ENCODE data around the gene MPL.

Gene MPL

GRCh38 chr1:43300378-43301094, 37.1 kb upstream of the MPL start, which contains the start of gene TIE1:
Gene TIE1, plus strand, starts transcription at chr1:43300982. Its CDS starts 90 bp downstream, at chr1:43301072.
- TF ChIP-seq POLR2A (IDR thresholded peaks at IDR 0.05; ENCODE audit: low read depth, low read length), result no peak
- no peak for TF ChIP-seq TAF1 (IDR thresholded peaks at IDR 0.05; ENCODE audit: borderline replicate concordance, low read depth, low read length)
- TF ChIP-seq POLR2AphosphoS5 (IDR thresholded peaks at IDR 0.05; ENCODE audit: low read depth, low read length), result no peak
- DNase-seq (ENCODE audit: insufficient read length), result no peak
- peak; percentile 14 for FAIRE-seq

- TF ChIP-seq POLR2AphosphoS5 (IDR thresholded peaks at IDR 0.05; ENCODE audit: low read depth, low read length) (no peak), POLR2A (IDR thresholded peaks at IDR 0.05; ENCODE audit: low read depth, low read length) (no peak), TAF1 (IDR thresholded peaks at IDR 0.05; ENCODE audit: borderline replicate concordance, low read depth, low read length) (no peak)
- FAIRE-seq, result no peak
- DNase-seq (ENCODE audit: insufficient read length), result no peak
Measured at GRCh38 chr1:43302201-43302600, 35.4 kb upstream of the MPL start.

DNA sequence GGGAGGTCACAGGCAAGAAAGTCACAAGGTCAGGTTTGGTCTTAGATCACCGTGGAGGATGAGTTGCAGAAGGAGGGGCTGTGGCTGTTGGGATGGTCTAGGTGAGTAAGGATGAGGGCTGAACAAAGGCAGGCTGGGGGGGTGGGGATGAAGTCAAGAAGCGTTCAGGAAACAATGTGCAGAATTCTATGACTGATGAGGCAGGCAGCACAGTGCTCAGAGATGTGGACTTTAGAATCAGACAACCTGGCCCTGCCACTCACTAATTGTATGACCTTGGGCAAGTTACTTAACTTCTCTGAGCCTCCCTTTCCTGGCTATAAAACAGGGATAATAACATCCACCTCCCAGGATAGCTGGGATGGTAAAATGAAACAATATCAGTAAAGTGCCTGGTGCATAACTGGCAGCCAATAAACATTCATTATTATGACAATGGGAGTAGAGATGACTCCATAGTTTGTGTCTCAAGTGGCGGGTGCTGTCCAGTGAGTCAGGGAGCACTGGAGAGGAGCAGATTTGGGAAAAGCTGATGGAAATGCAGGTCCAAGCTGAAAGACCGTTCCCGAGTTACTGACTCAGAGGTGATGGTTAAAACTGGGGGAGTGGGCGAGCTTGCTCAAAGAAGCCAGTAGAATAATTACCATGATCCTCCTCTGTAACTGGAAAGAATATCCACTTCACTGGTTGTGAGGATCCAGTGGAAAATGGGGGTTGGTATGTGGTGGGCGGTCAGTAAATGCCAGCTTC, 34.7 kb upstream of the MPL start:
- DNase-seq (ENCODE audit: insufficient read length) (no peak), FAIRE-seq (no peak)
- no peak for TF ChIP-seq POLR2A (IDR thresholded peaks at IDR 0.05; ENCODE audit: low read depth, low read length)
- TF ChIP-seq POLR2AphosphoS5 (IDR thresholded peaks at IDR 0.05; ENCODE audit: low read depth, low read length), result no peak
- no peak for TF ChIP-seq TAF1 (IDR thresholded peaks at IDR 0.05; ENCODE audit: borderline replicate concordance, low read depth, low read length)

DNA sequence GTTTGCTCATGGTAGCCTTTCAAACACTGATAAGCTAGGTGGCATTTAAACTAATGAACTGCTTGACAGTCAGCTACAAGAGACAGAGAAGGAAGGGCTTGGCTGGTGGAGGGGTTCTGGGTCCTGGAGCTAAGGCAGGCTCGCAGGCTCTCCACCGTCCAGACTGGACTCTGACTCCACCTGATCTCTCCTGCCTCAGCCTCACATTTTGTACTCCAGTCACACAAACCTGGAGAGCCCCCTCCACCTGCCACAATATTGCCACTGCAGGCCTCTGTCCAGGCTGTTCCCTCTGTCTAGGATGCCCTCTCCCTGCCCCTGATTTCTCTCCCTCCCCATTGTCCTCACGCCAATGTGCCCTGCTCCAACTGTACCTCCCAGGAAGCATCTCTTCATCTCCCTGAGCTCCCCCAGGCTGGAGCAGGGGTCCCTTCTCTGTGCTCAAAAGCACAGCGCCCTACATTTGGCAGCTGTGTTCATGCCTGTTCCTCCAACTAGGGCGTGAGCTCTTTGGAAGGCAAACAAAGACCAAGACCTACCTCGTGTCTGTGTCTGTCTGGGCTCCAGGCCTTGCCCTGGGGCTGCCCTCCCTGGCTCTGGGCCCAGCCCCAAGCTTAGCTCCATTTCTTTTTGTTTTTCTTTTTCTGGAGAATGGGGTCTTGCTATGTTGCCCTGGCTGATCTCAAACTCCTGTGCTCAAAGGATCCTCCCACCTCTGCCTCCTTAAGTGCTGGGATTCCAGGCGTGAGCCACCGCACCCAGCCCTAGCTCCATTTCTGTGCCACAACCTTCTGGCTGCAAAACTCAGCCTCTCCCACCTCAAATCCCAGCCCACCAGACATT, 33.9 kb upstream of the MPL start:
- DNase-seq (ENCODE audit: insufficient read length) (no peak), FAIRE-seq (no peak)

GRCh38 chr1:43304314-43304681, 33.3 kb upstream of the MPL start:
- TF ChIP-seq POLR2A (IDR thresholded peaks at IDR 0.05; ENCODE audit: low read depth, low read length), result no peak
- TF ChIP-seq POLR2AphosphoS5 (IDR thresholded peaks at IDR 0.05; ENCODE audit: low read depth, low read length), result no peak
- TF ChIP-seq TAF1 (IDR thresholded peaks at IDR 0.05; ENCODE audit: borderline replicate concordance, low read depth, low read length), result no peak
- no peak for DNase-seq (ENCODE audit: insufficient read length)
- FAIRE-seq, result no peak

More for the DNA sequence above, 33.9 kb upstream of the MPL start:
- TF ChIP-seq POLR2AphosphoS5 (IDR thresholded peaks at IDR 0.05; ENCODE audit: low read depth, low read length) (no peak), TAF1 (IDR thresholded peaks at IDR 0.05; ENCODE audit: borderline replicate concordance, low read depth, low read length) (no peak), POLR2A (IDR thresholded peaks at IDR 0.05; ENCODE audit: low read depth, low read length) (no peak)

DNA sequence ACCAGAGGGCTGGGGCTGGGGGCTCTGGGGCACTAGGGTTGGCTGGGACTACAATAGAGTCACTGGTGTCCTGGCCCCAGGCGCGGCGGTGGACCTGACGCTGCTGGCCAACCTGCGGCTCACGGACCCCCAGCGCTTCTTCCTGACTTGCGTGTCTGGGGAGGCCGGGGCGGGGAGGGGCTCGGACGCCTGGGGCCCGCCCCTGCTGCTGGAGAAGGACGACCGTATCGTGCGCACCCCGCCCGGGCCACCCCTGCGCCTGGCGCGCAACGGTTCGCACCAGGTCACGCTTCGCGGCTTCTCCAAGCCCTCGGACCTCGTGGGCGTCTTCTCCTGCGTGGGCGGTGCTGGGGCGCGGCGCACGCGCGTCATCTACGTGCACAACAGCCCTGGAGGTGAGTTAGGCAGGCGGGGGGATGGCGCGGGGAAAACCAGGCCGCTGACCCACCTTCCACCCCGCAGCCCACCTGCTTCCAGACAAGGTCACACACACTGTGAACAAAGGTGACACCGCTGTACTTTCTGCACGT, 32.8 kb upstream of the MPL start:
- DNase-seq (ENCODE audit: insufficient read length), result no peak
- no peak for FAIRE-seq

GRCh38 chr1:43305461-43305860, 32.2 kb upstream of the MPL start:
- DNase-seq (ENCODE audit: insufficient read length) (no peak), FAIRE-seq (no peak)
- no peak for TF ChIP-seq POLR2AphosphoS5 (IDR thresholded peaks at IDR 0.05; ENCODE audit: low read depth, low read length)
- no peak for TF ChIP-seq POLR2A (IDR thresholded peaks at IDR 0.05; ENCODE audit: low read depth, low read length)
- TF ChIP-seq TAF1 (IDR thresholded peaks at IDR 0.05; ENCODE audit: borderline replicate concordance, low read depth, low read length), result no peak

More for the DNA sequence above, 32.8 kb upstream of the MPL start:
- TF ChIP-seq POLR2AphosphoS5 (IDR thresholded peaks at IDR 0.05; ENCODE audit: low read depth, low read length) (no peak), POLR2A (IDR thresholded peaks at IDR 0.05; ENCODE audit: low read depth, low read length) (no peak), TAF1 (IDR thresholded peaks at IDR 0.05; ENCODE audit: borderline replicate concordance, low read depth, low read length) (no peak)

DNA sequence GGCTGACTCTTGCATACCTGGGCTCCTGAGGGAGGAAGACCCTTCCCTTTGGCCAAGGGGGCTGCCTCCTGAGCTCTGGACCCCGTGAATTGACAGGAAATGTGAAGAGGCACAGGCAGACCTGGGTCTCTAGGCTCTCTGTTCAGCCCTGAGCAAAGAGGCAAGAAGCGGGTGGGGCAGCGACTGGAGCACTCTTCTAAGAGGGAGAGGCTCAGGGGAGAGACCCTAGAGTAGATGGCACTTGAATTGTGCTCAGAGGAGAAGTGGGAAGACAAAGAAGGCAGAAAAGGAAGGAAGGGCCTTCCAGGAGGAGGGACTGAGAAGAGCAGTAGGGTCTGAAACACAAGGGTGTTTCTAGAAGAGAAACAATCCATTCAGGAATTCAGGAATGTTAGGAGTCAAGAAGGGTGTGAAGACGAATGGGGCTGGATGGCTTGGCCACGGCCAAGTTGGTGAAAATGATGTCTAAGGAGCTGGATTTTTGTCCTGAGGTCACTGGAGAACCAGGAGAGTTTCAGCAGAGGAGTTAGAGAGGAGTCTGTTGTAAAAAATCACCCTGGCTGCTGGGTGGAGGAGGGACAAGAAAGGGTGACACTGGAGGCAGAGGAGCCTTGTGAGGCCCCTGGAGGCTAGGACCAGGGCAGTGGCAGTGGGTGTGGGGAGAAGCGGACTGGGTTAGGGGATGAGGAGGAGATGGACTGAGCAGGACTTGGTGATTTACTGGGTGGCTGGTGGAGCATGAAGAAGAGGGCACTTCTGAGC, 31.5 kb upstream of the MPL start:
- FAIRE-seq (no peak), DNase-seq (ENCODE audit: insufficient read length) (no peak)
- TF ChIP-seq TAF1 (IDR thresholded peaks at IDR 0.05; ENCODE audit: borderline replicate concordance, low read depth, low read length), result no peak
- TF ChIP-seq POLR2A (IDR thresholded peaks at IDR 0.05; ENCODE audit: low read depth, low read length), result no peak
- TF ChIP-seq POLR2AphosphoS5 (IDR thresholded peaks at IDR 0.05; ENCODE audit: low read depth, low read length), result no peak

GRCh38 chr1:43306688-43307457, 30.7 kb upstream of the MPL start:
- no peak for TF ChIP-seq POLR2AphosphoS5 (IDR thresholded peaks at IDR 0.05; ENCODE audit: low read depth, low read length)
- no peak for TF ChIP-seq POLR2A (IDR thresholded peaks at IDR 0.05; ENCODE audit: low read depth, low read length)
- no peak for TF ChIP-seq TAF1 (IDR thresholded peaks at IDR 0.05; ENCODE audit: borderline replicate concordance, low read depth, low read length)
- DNase-seq (ENCODE audit: insufficient read length) (no peak), FAIRE-seq (no peak)
